Measurements from ENCODE around the gene CFAP298.
"Not testable (repeated sequence)": the region's sequence is repeated elsewhere in the genome, so short reads cannot be mapped to it uniquely, and the experiment has no call there.

CFAP298 gene, protein sequence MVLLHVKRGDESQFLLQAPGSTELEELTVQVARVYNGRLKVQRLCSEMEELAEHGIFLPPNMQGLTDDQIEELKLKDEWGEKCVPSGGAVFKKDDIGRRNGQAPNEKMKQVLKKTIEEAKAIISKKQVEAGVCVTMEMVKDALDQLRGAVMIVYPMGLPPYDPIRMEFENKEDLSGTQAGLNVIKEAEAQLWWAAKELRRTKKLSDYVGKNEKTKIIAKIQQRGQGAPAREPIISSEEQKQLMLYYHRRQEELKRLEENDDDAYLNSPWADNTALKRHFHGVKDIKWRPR

GRCh38 chr21:32612075-32612998 lies at the start of gene CFAP298:
TSS of gene CFAP298 (minus strand) at chr21:32612377. CDS start at chr21:32612243, 134 bp downstream.
- DNase-seq (ENCODE audit: low read depth, low spot score): peak; percentile 94

DNA sequence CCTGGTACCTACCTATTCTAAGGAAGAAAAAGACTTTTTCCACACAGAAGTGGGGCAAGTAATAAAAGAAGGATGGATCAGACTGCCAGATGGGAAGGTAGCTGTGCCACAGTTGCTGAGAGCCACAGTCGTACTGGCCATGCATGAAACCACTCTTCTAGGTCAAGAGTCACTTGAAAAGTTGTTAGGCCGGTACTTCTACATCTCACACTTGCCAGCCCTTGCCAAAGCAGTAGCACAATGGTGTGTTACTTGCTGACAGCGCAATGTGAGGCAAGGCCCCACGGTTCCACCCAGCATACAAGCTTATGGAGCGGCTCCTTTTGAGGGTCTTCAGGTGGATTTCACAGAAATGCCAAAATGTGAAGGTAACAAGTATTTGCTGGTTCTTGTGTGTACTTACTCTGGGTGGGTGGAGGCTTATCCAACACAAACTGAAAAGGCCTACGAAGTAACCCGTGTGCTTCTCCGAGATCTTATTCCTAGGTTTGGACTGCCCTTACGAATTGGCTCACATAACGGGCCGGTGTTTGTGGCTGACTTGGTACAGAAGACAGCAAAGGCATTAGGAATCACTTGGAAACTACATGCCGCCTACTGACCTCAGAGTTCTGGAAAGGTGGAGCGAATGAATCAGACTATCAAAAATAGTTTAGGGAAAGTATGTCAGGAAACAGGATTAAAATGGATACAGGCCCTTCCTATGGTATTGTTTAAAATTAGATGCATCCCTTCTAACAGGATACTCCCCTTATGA lies 49.0 kb upstream of the CFAP298 start:
- peak; percentile 4 for DNase-seq (ENCODE audit: low read depth, low spot score)

DNA sequence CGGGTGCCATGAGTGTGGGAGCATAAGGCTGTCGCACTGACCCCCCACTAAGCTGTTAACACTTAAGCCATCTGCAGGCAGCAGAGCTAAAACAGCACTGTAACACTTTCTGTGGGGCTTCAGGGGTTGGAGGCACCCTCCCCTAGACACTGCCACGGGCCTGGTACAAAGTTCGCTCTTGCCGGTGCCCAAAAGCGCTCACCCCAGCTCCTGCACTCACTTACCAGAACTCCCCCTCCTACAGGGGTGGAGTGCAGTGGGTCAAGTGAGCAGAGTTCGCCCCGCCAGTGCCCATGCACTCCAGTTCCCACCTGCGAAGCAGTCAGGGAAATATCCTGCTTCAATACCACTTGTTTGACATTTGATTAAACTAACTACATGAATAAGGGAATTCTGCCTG lies 46.3 kb upstream of the CFAP298 start:
- no peak for DNase-seq (ENCODE audit: low read depth, low spot score)

- peak; percentile 55 for DNase-seq (ENCODE audit: low read depth, low spot score)
These were observed 41.2 kb upstream of the CFAP298 start for GRCh38 chr21:32653326-32653901.

GRCh38 chr21:32648165-32648564 lies 36.0 kb upstream of the CFAP298 start:
- no peak for DNase-seq (ENCODE audit: low read depth, low spot score)

GRCh38 chr21:32645261-32646182 lies 33.3 kb upstream of the CFAP298 start:
- DNase-seq (ENCODE audit: low read depth, low spot score): peak; percentile 36

DNA sequence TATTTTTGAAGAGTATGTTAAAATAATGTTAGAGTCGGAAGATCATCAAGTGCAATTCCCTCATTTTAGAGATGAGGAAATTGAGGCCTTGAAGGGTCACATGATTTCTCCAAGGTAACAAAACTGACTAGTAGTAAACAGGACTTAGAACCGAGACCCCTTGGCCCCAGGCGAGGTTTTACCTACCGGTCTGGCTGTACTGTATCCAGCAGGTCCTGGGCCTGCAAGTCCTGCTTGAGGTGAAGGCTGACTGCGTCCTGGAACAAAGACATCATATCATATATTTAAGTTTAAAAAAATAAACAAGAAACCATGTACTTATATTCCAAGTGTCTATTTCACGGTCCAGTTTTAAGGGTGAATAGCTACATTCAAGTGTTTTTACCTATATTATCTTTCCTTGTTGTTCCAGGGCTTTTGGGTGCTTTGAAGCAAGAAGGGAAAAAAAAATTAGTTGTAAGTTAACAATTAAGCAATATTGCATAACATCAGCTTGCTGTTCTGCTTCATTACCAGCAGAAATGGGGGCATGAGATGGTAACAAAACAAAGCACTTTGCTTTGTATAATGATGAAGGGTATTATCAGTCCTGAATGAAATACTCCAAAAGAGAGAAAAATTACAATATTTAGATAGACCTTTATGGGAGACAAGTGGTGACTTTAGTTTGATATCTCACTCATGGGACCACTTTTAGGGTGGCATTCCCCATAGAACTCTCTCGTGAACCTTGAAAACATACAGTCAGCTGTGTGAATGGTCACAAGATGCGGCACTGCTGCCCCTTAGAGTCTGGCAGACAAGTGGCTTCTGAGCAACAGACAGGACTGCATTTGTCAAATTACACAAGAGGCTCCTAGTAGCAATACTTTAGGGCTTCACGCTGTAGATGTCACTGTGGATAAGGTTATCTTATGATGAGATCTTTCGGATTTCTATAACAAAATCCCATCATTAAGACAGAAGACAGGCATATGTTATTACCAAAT lies 29.8 kb upstream of the CFAP298 start:
- no peak for DNase-seq (ENCODE audit: low read depth, low spot score)

DNA sequence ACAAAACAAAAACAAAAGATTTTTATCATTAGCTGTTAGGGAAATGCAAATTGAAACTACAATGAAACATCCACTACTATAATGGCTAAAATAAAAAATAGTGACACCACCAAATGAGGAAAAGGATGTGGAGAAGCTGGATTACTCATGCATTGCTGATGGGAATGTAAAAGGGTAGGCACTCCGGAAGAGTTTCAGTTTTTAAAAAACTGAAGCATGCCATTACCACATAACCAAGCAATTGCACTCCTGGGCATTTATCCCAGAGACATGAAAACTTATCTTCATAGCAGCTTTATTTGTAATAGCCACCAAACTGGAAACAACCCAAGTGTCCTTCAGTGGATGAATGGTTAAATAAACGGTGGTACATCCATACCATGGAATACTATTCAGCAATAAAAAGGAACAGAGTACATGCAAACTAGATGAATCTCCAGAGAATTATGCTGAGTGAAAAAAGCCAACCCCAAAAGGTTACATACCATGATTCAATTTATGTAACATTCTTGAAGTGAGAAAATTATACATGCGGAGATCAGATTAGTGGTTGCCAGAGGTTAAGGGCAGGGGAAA lies 14.5 kb upstream of the CFAP298 start:
- no peak for DNase-seq (ENCODE audit: low read depth, low spot score)

DNA sequence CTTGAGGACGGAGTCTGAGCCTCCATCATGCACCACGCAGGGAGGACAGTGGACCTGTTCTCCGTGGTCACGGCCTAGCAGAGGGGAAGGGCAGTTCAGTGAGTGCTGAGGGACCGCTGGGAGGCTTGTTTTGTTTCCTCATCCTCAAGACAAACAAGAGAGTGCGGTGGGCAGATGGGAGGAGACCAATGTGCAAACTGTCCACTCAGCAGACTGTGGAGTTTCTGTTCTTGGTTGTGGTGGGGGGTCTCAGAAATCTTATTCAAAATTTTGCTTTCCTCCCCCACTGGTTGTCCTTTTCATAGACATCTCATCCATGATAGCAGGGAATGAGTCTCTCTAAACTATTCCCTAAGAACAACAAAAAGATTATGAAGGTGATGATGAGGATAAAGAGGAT lies 6.0 kb upstream of the CFAP298 start:
- DNase-seq (ENCODE audit: low read depth, low spot score): not testable (repeated sequence)

GRCh38 chr21:32613436-32614043 lies 1.4 kb upstream of the CFAP298 start:
- no peak for DNase-seq (ENCODE audit: low read depth, low spot score)

GRCh38 chr21:32612999-32613337 lies 791 bp upstream of the CFAP298 start:
- no peak for DNase-seq (ENCODE audit: low read depth, low spot score)

- peak; percentile 15 for DNase-seq (ENCODE audit: low read depth, low spot score)
These were observed 643 bp downstream of the CFAP298 start for GRCh38 chr21:32611471-32611997.

DNA sequence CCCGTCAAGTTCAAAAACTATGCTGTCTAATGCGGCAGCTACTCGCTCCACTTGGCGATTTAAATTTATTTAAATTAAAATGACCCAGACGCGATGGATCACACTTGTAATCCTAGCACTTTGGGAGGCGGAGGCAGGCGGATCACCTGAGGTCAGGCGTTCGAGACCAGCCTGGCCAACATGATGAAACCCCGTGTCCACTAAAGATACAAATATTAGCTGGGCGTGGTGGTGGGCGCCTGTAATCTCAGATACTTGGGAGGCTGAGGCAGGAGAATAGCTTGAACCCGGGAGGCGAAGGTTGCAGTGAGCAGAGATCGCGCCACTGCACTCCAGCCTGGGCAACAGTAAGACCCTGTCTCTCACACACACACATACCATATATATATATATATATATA lies 1.2 kb downstream of the CFAP298 start:
- DNase-seq (ENCODE audit: low read depth, low spot score): not testable (repeated sequence)

- DNase-seq (ENCODE audit: low read depth, low spot score): no peak
These were observed 3.3 kb downstream of the CFAP298 start for GRCh38 chr21:32608851-32609250.

DNA sequence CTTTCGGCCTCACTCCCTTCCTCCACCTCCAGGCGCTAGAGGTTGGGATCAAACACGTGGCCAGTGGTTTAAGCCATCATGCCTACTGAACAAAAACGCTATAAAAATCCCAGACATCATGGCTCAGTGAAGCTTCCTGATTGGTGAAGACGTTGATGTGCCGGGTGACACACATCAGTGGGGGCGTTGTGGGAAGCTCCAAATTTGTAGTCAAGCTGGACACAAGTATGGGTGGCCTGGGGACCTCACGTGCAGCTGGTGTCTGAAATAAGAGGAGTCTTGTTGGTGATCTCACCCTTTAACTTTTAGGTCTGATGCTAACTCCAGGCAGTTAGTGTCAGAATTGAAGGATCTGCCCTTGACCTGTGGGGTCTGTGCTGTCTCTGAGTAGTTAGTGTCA lies 6.7 kb downstream of the CFAP298 start:
- DNase-seq (ENCODE audit: low read depth, low spot score): no peak

- peak; percentile 71 for DNase-seq (ENCODE audit: low read depth, low spot score)
These were observed 7.7 kb downstream of the CFAP298 start for GRCh38 chr21:32604464-32604863.

- peak; percentile 43 for DNase-seq (ENCODE audit: low read depth, low spot score)
These were observed 9.0 kb downstream of the CFAP298 start for GRCh38 chr21:32603131-32603530.

- no peak for DNase-seq (ENCODE audit: low read depth, low spot score)
These were observed 10.1 kb downstream of the CFAP298 start for GRCh38 chr21:32602099-32602498.
